Thoracic aorta (tissue), 2 donors: ENCODE results near the gene NNT. TPM values are rescaled to one million over a fixed set of nuclear protein-coding genes. Genes with fewer than 3 reads are reported as not detected.

ENCODE experiments used
- ATAC-seq: fragments of 150-250 bp; one replicate; pipeline ENCODE4 v1.8.0; 2017; ENCODE audit warnings: low read depth; ENCODE audit not compliant: insufficient number of reproducible peaks, low FRiP score
- DNase-seq: peaks from one replicate; pipeline ENCODE4 v3.0.0-alpha.2; 2020; ENCODE audit warnings: low spot score
- H3K27ac ChIP-seq, 2 donors: fragments of 200-600 bp; sonication (generic); 1 replicate in 1 of 2; 2 replicates in 1 of 2; pipeline ENCODE4 v1.5.1; 2016; ENCODE audit warnings: mild to moderate bottlenecking in 2 of 2, moderate library complexity in 2 of 2
- H3K27me3 ChIP-seq: fragments of 200-600 bp; sonication (generic); replicated peaks from 2 replicates; pipeline ENCODE4 v1.6.0; 2016; ENCODE audit warnings: mild to moderate bottlenecking; ENCODE audit not compliant: insufficient read depth
- H3K36me3 ChIP-seq: fragments of 200-600 bp; sonication (generic); one replicate; pipeline ENCODE4 v1.5.1; 2016
- H3K4me1 ChIP-seq, 2 donors: fragments of 200-600 bp; sonication (generic); 1 replicate in 1 of 2; 2 replicates in 1 of 2; pipeline versions ENCODE4 v1.5.1 to v1.6.0; 2016; ENCODE audit warnings: low read depth in 2 of 2, mild to moderate bottlenecking in 1 of 2; ENCODE audit not compliant: control insufficient read depth in 1 of 2
- H3K4me3 ChIP-seq: fragments of 200-600 bp; sonication (generic); 2 replicates; pipeline ENCODE4 v1.5.1; 2016; ENCODE audit warnings: mild to moderate bottlenecking
- H3K9me3 ChIP-seq: fragments of 200-600 bp; sonication (generic); 2 replicates; pipeline ENCODE4 v1.5.1; 2016
- CTCF ChIP-seq: fragments of 200-600 bp; sonication (generic); IDR thresholded peaks from one replicate; pipeline ENCODE4 v1.5.1; 2019; ENCODE audit warnings: antibody characterized with exemption
- total RNA-seq, 2 donors: library from RNA; depleted of rRNA; stranded (reverse); fragments of >200 nt; gene quantifications; one replicate each; pipeline versions ENCODE4 v1.1.0 to v1.2.3, GENCODE V29; 2016

NNT gene
- total RNA-seq, 2 donors from 2014 or later, result 27.9 to 28.9 TPM

- DNase-seq (no peak), ATAC-seq (no peak)
- Histone ChIP-seq H3K27ac (no peak overlapping the region), H3K36me3 (peaks cover 3% of the 10 kb centered on the region), H3K9me3 (no peaks in the 10 kb centered on the region), H3K4me3 (no peak overlapping the region), H3K4me1 (peaks cover 0 to 22% of the 10 kb centered on the region in 2 donors), H3K27me3 (no peaks in the 10 kb centered on the region)
- no peak for TF ChIP-seq CTCF
Observed at GRCh38 chr5:43675357-43675756, 72.4 kb downstream of the NNT start.

GRCh38 chr5:43676083-43676840 lies 73.3 kb downstream of the NNT start:
- ATAC-seq (no peak), DNase-seq (no peak)
- Histone ChIP-seq H3K36me3 (peaks cover 3% of the 10 kb centered on the region), H3K9me3 (no peaks in the 10 kb centered on the region), H3K4me1 (peaks cover 0 to 28% of the 10 kb centered on the region in 2 donors), H3K4me3 (no peak overlapping the region), H3K27me3 (no peaks in the 10 kb centered on the region), H3K27ac (no peak overlapping the region)
- TF ChIP-seq CTCF, result no peak

- Histone ChIP-seq H3K36me3 (peaks cover 3% of the 10 kb centered on the region), H3K4me3 (no peak overlapping the region), H3K9me3 (no peaks in the 10 kb centered on the region), H3K4me1 (peaks cover 0 to 34% of the 10 kb centered on the region in 2 donors), H3K27me3 (no peaks in the 10 kb centered on the region), H3K27ac (no peak overlapping the region)
- TF ChIP-seq CTCF, result no peak
- no peak for ATAC-seq
- no peak for DNase-seq
Observed at GRCh38 chr5:43677253-43677652, 74.3 kb downstream of the NNT start.

- peak overlapping the region; percentile 13 to 17 for H3K27ac ChIP-seq
- no peak for DNase-seq
- no peak overlapping the region for H3K4me3 ChIP-seq
- no peak for TF ChIP-seq CTCF
- no peak for ATAC-seq
- no peaks in the 10 kb centered on the region for H3K36me3 ChIP-seq
- H3K27me3 ChIP-seq, result no peaks in the 10 kb centered on the region
- H3K4me1 ChIP-seq, result peaks cover under 1 to 53% of the 10 kb centered on the region in 2 donors
- no peaks in the 10 kb centered on the region for H3K9me3 ChIP-seq
Observed at GRCh38 chr5:43679214-43679613, 76.2 kb downstream of the NNT start.

GRCh38 chr5:43680286-43680685 lies 77.3 kb downstream of the NNT start:
- no peaks in the 10 kb centered on the region for H3K9me3 ChIP-seq
- no peak overlapping the region for H3K27ac ChIP-seq
- no peaks in the 10 kb centered on the region for H3K27me3 ChIP-seq
- TF ChIP-seq CTCF, result no peak
- DNase-seq (no peak), ATAC-seq (no peak)
- no peaks in the 10 kb centered on the region for H3K36me3 ChIP-seq
- H3K4me1 ChIP-seq, result peaks cover 11 to 64% of the 10 kb centered on the region in 2 donors
- H3K4me3 ChIP-seq, result no peak overlapping the region
